ENCODE measurements around the gene UXT. TPM values are rescaled to one million over a fixed set of nuclear protein-coding genes. Genes with fewer than 3 reads are reported as not detected.

The UXT gene
- total and polyA plus RNA-seq, 2 of the 13 experiments (the other 11 are each of a cell fraction or from before 2014, with no cell fraction given): 107 to 123 TPM

DNA sequence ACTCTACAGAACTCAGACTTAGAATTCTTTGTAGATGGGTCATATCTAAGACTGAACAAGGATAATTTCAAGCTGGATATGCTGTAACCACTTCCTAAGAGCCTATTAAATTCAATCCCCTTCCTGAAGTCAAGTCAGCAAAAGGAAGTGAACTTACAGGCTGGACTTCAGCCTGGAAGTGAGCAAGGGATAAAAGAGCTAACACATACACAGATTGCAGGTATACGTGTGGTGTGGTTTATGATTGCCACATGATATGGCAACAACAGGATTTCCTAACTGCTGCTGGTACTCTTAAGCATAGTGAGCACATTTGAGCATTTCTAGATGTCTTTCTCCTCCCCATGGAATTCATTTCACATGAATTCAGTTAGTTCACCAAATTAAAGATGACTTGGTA, 38.2 kb upstream of the UXT start:
- BruUV-seq (replicated peaks): no TSS peak
- ATAC-seq (no peak), DNase-seq (ENCODE audit: low spot score) (no peak), FAIRE-seq (no peak)
- Histone ChIP-seq H2AFZ (ENCODE audit: low read length) (no peak overlapping the region), H3K4me1 (ENCODE audit: insufficient read depth, low read length) (no peaks in the 10 kb centered on the region), H3K36me3 (replicated peaks in 1 of 2; ENCODE audit: control insufficient read depth in 1 of 2, insufficient read depth in 2 of 2, low read length in 2 of 2) (no peaks in the 10 kb centered on the region), H3K9me3 (ENCODE audit: low read length) (no peaks in the 10 kb centered on the region), H3K4me2 (ENCODE audit: low read depth, low read length) (no peak overlapping the region), H3K9ac (ENCODE audit: insufficient read depth, low read depth, low read length) (no peak overlapping the region), H3K27me3 (ENCODE audit: control insufficient read depth in 1 of 2, insufficient read depth in 2 of 2, low read length in 2 of 2) (no peaks in the 10 kb centered on the region), H4K20me1 (ENCODE audit: insufficient read depth, low read length) (no peaks in the 10 kb centered on the region), H3K79me2 (ENCODE audit: insufficient read depth, low read length) (no peaks in the 10 kb centered on the region), H3K4me3 (replicated peaks in 1 of 3; ENCODE audit: insufficient read depth in 1 of 3, low read depth in 2 of 3, low read length in 3 of 3) (no peak overlapping the region), H3K27ac (ENCODE audit: extremely low read length, insufficient read depth, low read length) (no peak overlapping the region)
- CTCF ChIA-PET (ENCODE audit: low intra/inter-chr PET ratio, low total read pairs): no interaction called here
- TF ChIP-seq GFI1 (CRISPR knock-in tag; IDR thresholded peaks at IDR 0.05; ENCODE audit: borderline replicate concordance) (no peak), ZNF205 (CRISPR knock-in tag; IDR thresholded peaks at IDR 0.05) (no peak), MXD1 (CRISPR knock-in tag; IDR thresholded peaks at IDR 0.05) (no peak), REPIN1 (CRISPR knock-in tag; IDR thresholded peaks at IDR 0.05; ENCODE audit: borderline replicate concordance, low read depth) (no peak)
- in situ Hi-C loops (cut with HindIII; ENCODE audit: extremely low pct_ligation_motif_present, low pct_unique_long_range_greater_than_20kb) (no loop called here), intact Hi-C loops (cut with micrococcal nuclease; ENCODE audit: unreplicated experiment) (no loop called here)
- POLR2A ChIA-PET: no interaction called here
- 0% methylated on average over 1 of the region's 1 CpG for WGBS (ENCODE audit: low lambda C conversion rate)

DNA sequence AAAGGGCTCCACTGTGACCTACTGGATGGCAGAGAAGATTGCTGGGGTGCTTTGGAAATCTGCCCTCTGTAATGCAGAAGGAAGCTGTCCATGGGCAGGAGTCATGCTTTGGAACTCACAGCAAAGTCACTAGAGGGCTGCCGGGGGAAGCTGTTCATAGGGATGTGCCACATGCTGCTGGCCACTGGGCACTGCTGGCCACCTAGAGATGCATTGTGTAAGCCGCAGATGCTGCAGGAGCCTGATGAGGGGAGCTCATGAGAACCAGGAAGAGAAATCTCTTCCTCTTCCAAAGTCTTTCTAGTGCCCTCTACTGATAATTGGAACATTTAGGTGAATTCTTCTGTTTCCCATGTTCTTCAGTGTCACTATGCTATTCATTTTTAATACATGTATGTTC, 31.2 kb upstream of the UXT start:
- no peaks in the 10 kb centered on the region for H3K4me1 ChIP-seq (ENCODE audit: insufficient read depth, low read length)
- in situ Hi-C loops (cut with HindIII; ENCODE audit: extremely low pct_ligation_motif_present, low pct_unique_long_range_greater_than_20kb) (no loop called here), intact Hi-C loops (cut with micrococcal nuclease; ENCODE audit: unreplicated experiment) (no loop called here)
- H3K36me3 ChIP-seq (replicated peaks in 1 of 2; ENCODE audit: control insufficient read depth in 1 of 2, insufficient read depth in 2 of 2, low read length in 2 of 2): no peaks in the 10 kb centered on the region
- no peak overlapping the region for H3K9ac ChIP-seq (ENCODE audit: insufficient read depth, low read depth, low read length)
- no peak for TF ChIP-seq PHF5A (CRISPR knock-in tag; IDR thresholded peaks at IDR 0.05; ENCODE audit: low read depth, unreplicated experiment)
- no peak for TF ChIP-seq SIN3B (IDR thresholded peaks at IDR 0.05; ENCODE audit: low read length)
- no peak for TF ChIP-seq SNAPC5 (CRISPR knock-in tag; IDR thresholded peaks at IDR 0.05; ENCODE audit: borderline replicate concordance)
- no peak for TF ChIP-seq MIER3 (CRISPR knock-in tag; IDR thresholded peaks at IDR 0.05; ENCODE audit: borderline replicate concordance)
- TF ChIP-seq ASH2L (IDR thresholded peaks at IDR 0.05; ENCODE audit: insufficient read length, low read depth, low read length): no peak
- TF ChIP-seq GPN1 (CRISPR knock-in tag; IDR thresholded peaks at IDR 0.05; ENCODE audit: borderline replicate concordance): no peak
- no peak for TF ChIP-seq KLF9 (CRISPR knock-in tag; IDR thresholded peaks at IDR 0.05; ENCODE audit: low read depth)
- ATAC-seq (no peak), DNase-seq (ENCODE audit: low spot score) (no peak), FAIRE-seq (no peak)
- no peaks in the 10 kb centered on the region for H3K9me3 ChIP-seq (ENCODE audit: low read length)
- ChIA-PET CTCF (ENCODE audit: low intra/inter-chr PET ratio, low total read pairs) (no interaction called here), POLR2A (no interaction called here)
- WGBS (ENCODE audit: low lambda C conversion rate): no CpG with 5 or more reads among the region's 2 CpGs
- H3K27me3 ChIP-seq (ENCODE audit: control insufficient read depth in 1 of 2, insufficient read depth in 2 of 2, low read length in 2 of 2): no peaks in the 10 kb centered on the region
- H3K79me2 ChIP-seq (ENCODE audit: insufficient read depth, low read length): no peaks in the 10 kb centered on the region
- no peak overlapping the region for H3K4me3 ChIP-seq (replicated peaks in 1 of 3; ENCODE audit: insufficient read depth in 1 of 3, low read depth in 2 of 3, low read length in 3 of 3)
- no peak overlapping the region for H3K27ac ChIP-seq (ENCODE audit: extremely low read length, insufficient read depth, low read length)
- H2AFZ ChIP-seq (ENCODE audit: low read length): no peak overlapping the region
- BruUV-seq (replicated peaks): no TSS peak
- no peak overlapping the region for H3K4me2 ChIP-seq (ENCODE audit: low read depth, low read length)
- H4K20me1 ChIP-seq (ENCODE audit: insufficient read depth, low read length): no peaks in the 10 kb centered on the region
